Coronary artery (tissue), 2 donors: ENCODE data around the gene NCAPD3.

Source experiments
- DNase-seq: peaks from one replicate; pipeline ENCODE4 v3.0.0-alpha.2; 2017; ENCODE audit warnings: low spot score
- H3K27ac ChIP-seq, 2 donors: fragments of 200-600 bp; sonication (generic); one replicate each; pipeline ENCODE4 v1.5.1; 2016 to 2019
- H3K4me3 ChIP-seq: fragments of 200-600 bp; sonication (generic); 2 replicates; pipeline ENCODE4 v1.5.1; 2016; ENCODE audit warnings: mild to moderate bottlenecking, moderate library complexity
- TF ChIP-seq, protein P1 (sequence below): fragments of 200-600 bp; sonication (generic); IDR thresholded peaks from one replicate; pipeline ENCODE4 v1.5.1; 2019; ENCODE audit warnings: antibody characterized with exemption

The NCAPD3 gene

DNA sequence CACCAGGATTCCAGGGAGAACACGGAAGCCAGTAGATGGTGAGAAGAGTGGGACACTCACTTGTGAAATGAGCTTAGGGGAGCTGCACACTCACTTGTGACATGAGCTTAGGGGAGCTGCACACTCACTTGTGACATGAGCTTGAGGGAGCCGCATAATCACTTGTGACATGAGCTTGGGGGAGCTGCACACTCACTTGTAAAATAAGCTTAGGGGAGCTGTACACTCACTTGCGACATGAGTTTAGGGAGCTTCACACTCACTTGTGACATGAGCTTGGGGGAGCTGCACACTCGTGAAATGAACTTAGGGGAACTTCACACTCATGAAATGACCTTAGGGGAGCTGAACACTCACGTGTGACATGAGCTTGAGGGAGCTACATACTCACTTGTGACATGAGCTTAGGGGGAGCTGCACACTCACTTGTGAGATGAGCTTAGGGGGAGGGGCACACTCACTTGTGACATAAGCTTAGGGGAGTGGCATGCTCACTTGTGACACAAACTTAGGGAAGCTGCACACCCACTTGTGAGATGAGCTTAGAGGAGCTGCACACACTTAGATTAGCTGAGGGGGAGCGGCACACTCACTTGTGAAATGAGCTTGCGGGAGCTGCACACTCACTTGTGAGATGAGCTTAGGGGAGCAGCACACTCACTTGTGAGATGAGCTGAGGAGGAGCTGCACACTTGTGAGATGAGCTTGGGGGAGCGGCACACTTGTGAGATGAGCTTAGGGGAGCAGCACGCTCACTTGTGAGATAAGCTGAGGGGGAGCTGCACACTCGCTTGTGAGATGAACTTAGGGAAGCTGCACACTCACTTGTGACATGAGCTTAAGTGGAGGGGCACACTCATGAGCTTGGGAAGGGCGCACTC, 59.0 kb downstream of the NCAPD3 start:
- TF ChIP-seq, protein P1, sequence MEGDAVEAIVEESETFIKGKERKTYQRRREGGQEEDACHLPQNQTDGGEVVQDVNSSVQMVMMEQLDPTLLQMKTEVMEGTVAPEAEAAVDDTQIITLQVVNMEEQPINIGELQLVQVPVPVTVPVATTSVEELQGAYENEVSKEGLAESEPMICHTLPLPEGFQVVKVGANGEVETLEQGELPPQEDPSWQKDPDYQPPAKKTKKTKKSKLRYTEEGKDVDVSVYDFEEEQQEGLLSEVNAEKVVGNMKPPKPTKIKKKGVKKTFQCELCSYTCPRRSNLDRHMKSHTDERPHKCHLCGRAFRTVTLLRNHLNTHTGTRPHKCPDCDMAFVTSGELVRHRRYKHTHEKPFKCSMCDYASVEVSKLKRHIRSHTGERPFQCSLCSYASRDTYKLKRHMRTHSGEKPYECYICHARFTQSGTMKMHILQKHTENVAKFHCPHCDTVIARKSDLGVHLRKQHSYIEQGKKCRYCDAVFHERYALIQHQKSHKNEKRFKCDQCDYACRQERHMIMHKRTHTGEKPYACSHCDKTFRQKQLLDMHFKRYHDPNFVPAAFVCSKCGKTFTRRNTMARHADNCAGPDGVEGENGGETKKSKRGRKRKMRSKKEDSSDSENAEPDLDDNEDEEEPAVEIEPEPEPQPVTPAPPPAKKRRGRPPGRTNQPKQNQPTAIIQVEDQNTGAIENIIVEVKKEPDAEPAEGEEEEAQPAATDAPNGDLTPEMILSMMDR, result no peak
- DNase-seq, result no peak
- no peak overlapping the region for H3K27ac ChIP-seq
- H3K4me3 ChIP-seq, result no peak overlapping the region

DNA sequence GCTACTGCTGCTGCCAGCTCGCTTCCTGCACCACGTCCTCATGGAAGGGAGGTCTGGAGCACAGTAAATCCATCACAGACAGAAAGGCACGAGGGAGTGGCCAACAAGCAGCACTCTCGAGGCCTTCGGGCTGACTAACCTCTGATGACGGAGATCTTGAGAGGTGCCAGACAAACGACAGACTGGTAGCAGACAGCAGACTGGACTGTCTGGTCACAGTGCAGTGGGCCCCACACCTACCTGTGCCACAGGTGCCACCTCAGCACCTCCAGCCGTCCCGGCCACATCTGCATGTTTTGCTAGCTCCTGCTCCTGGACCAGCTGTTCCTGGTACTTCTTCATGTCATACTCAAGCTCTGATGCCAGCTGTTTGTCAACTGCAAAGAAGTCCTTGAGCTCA, 64.1 kb downstream of the NCAPD3 start:
- Histone ChIP-seq H3K27ac (no peak overlapping the region), H3K4me3 (no peak overlapping the region)
- no peak for DNase-seq
- TF ChIP-seq, protein P1, result no peak

DNA sequence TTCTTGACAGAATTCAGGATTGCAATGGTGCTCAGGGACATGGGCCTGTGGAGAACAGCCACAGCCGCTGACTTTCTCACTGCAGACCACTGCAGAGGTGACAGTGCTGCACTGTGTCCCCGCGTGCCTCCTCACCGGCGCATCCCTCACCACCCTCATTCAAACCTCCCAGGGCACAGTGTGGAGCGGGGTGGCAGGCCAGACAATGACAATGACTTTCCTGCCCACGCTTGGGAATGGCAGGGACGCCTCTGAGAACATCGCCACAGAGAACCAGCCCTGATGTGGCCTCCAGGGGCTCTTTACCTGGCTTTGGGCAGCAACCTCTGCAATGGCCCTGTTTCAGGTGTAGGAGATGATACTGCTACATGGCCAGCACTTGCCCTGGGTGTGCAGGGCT, 65.7 kb downstream of the NCAPD3 start:
- Histone ChIP-seq H3K27ac (no peak overlapping the region), H3K4me3 (no peak overlapping the region)
- no peak for DNase-seq
- TF ChIP-seq, protein P1, result no peak

DNA sequence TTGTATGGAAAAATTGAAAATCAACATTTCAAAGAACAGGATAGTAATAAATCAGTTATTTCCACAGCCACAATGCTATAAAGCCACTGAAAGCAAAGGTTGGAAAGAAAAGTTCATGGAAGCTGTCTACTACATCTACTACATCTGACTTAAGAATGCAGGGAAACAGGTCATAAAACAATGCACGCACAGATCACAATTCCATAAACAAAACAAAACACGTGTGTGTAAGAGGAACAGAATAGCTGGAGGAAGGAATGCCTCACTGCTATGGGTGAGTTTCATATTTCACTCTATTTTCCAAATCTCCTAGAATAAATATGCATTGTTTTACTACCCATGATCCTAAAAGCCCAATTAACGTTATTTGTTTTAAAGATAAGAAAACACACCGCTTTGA, 66.3 kb downstream of the NCAPD3 start:
- no peak for DNase-seq
- H3K4me3 ChIP-seq, result no peak overlapping the region
- H3K27ac ChIP-seq, result no peak overlapping the region
- TF ChIP-seq, protein P1, result no peak

DNA sequence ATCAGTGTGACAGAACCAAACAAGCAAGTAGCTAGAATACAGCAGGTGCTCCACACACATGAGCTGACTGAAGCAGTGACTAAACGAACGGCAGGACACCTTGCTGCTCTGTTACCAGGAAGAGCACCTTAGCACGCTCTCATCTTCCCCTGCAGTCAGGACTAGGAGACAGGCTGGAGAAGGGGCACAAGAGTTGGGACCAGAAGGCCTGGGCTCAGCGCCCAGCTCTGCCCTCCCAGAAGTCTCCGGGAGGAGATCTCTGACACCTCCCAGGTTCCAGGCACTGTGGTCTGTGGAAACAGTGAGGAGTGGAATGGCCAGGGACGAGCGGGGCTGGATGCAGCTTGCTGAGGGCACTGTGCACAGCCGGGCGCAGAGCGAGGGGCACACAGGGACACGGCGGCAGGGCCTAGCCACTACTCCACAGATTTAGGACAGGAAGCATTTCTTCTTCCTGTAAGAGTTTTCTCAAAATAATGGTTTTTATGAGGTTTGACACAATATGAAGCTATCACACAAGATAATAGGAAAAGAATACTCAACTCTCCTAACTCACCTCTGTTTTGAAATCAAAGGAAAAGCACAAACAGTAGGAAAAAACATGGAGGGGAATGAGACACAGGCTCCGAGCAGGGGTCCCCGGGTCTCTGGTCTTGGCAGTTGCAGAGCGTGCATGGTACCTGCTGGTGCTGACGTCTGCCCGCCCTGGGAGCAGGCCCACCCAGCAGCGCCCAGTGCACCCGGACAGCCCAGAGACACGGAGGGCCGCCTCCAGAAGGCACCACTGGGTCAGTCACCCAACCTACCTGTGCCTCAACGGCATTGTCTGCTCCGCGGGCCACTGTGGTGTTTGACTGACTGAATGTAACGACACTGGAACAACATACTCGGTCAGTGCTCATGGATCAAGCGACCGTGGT, 67.6 kb downstream of the NCAPD3 start:
- no peak for DNase-seq
- TF ChIP-seq, protein P1, result no peak
- no peak overlapping the region for H3K4me3 ChIP-seq
- no peak overlapping the region for H3K27ac ChIP-seq

DNA sequence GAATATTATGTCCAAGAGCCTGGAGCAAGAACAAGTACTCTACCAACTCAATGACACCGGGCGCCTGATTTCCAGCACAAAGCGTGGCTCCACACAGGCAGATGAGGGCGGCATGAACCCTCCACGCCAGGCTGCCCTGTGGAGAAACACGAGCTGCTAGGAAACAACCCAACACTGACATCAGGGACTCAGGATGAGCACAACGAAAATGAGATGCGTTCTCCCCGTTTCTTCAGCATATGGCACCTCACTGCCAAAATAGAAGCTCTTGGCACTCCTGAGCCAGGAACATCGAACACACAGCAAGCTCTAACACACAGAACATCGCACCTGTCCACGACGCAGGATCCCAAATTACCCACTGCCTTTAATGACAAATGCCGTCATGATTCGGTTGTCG, 68.3 kb downstream of the NCAPD3 start:
- H3K27ac ChIP-seq, result no peak overlapping the region
- TF ChIP-seq, protein P1, result no peak

More for the DNA sequence above, 68.3 kb downstream of the NCAPD3 start:
- no peak overlapping the region for H3K4me3 ChIP-seq
- no peak for DNase-seq
